ENCODE data around the gene RAD54L2.
A peak's percentile ranks its signal among the peaks of the same experiment; 100 is the strongest.

The RAD54L2 gene, protein sequence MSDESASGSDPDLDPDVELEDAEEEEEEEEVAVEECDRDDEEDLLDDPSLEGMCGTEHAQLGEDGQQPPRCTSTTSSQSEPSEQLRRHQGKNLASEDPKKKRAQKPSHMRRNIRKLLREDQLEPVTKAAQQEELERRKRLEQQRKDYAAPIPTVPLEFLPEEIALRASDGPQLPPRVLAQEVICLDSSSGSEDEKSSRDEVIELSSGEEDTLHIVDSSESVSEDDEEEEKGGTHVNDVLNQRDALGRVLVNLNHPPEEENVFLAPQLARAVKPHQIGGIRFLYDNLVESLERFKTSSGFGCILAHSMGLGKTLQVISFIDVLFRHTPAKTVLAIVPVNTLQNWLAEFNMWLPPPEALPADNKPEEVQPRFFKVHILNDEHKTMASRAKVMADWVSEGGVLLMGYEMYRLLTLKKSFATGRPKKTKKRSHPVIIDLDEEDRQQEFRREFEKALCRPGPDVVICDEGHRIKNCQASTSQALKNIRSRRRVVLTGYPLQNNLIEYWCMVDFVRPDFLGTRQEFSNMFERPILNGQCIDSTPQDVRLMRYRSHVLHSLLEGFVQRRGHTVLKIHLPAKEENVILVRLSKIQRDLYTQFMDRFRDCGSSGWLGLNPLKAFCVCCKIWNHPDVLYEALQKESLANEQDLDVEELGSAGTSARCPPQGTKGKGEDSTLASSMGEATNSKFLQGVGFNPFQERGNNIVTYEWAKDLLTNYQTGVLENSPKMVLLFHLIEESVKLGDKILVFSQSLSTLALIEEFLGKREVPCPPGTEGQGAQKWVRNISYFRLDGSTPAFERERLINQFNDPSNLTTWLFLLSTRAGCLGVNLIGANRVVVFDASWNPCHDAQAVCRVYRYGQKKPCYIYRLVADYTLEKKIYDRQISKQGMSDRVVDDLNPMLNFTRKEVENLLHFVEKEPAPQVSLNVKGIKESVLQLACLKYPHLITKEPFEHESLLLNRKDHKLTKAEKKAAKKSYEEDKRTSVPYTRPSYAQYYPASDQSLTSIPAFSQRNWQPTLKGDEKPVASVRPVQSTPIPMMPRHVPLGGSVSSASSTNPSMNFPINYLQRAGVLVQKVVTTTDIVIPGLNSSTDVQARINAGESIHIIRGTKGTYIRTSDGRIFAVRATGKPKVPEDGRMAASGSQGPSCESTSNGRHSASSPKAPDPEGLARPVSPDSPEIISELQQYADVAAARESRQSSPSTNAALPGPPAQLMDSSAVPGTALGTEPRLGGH (N-terminal part only)

DNA sequence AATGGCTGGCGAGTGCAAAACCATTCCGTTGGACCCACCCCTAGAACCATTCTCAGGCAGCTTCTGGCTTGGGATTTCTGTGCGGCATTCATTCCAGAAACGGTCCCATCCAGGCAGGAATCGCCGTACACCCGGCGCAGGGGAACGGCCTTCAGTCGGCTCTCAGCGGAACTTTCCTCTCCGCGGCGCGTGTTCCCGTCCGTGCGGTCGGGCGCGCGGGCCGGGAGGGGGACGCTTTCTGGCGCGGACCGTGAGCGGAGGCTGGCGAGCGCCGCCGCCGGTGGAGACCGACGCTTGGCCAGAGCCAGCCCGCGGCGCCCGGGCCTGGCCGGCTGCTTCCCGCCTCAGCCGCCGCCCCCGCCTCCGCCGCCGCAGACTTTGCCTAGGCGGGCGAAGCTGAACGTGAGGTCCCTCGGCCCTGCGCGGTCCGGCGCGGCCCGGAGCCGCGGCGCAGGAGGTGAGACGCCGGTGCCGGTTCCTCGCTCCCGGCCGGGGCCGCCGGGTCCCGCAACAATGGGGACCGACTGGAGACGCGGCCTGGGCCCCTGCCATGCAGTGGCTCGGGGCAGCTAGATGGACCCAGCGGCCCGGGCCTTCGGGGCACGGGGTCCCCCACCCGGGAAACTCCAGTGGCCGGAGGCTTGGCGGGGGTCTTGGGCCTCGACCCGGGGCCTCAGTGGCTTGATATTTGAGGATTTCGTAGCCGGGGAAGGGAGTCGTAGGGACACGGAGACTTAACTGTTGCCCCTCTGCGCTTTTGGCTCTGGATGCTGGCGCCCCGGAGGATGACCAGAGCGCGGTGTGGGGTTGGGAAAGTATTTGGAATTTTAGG is at the start of gene RAD54L2:
RAD54L2 (plus strand) TSS at position 261 of the 832 bp plus-strand sequence. CDS start 51,702 bp downstream, outside the sequence.
- TF ChIP-seq, protein P1, sequence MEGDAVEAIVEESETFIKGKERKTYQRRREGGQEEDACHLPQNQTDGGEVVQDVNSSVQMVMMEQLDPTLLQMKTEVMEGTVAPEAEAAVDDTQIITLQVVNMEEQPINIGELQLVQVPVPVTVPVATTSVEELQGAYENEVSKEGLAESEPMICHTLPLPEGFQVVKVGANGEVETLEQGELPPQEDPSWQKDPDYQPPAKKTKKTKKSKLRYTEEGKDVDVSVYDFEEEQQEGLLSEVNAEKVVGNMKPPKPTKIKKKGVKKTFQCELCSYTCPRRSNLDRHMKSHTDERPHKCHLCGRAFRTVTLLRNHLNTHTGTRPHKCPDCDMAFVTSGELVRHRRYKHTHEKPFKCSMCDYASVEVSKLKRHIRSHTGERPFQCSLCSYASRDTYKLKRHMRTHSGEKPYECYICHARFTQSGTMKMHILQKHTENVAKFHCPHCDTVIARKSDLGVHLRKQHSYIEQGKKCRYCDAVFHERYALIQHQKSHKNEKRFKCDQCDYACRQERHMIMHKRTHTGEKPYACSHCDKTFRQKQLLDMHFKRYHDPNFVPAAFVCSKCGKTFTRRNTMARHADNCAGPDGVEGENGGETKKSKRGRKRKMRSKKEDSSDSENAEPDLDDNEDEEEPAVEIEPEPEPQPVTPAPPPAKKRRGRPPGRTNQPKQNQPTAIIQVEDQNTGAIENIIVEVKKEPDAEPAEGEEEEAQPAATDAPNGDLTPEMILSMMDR (conservative IDR thresholded peaks at IDR 0.05; ENCODE audit: low read depth, low read length): no peak
- Histone ChIP-seq H3K27me3 (ENCODE audit: insufficient read depth, low read depth) (no peaks in the 10 kb centered on the region), H3K27ac (peak within 1 kb of the TSS; percentile 38)

DNA sequence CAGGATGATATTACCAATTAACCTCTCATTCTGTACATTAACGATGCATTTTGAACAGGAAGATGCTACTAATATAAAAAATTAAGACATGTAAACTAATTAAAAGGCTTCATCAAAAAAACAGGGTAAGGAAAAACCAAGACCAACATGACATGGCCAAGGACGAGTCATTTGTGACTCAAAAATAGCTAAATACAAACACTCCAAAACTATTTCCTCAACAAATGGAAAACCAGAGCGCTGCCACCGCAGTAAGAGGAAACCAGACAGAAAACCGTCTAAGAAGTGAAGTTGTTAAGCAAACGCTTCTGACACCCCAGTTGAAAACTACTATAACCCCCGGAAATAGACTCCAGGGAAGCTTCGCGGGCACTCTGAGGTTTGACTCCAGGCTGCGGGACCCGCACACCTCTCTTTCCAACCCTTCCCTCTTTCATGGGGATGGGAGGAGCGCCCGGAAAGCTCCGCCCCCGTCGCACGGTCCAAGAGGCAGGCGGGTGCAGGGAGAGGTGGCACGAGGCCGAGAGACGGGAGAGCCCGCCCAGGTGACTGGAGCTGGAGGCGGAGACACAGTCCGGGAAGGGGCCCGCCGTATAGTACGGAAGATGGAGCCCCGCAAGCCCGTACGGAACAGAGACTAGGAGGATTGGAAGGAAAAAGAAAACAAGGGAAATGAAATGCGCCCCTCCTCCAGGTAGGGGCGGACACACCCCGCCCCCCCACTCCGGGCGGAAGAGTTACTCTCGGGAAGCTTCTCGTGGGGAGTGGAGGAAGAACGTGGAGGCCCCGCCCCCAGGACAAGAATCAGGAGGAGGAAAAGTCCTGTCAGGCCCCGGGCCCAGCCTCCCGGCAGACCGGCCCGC is 39.4 kb upstream of the RAD54L2 start:
- Histone ChIP-seq H3K9ac (peak overlapping the region; percentile 65; the same call in 1 of the 2 replicates), H3K27ac (peak overlapping the region; percentile 68), H3K4me3 (IDR thresholded peaks at IDR 0.05; ENCODE audit: insufficient read depth, low read depth, low read length) (peak overlapping the region; percentile 70), H2AFZ (ENCODE audit: low read depth) (peak overlapping the region; percentile 38; the same call in 1 of the 2 replicates), H3K79me2 (ENCODE audit: insufficient read depth, low read depth) (peaks cover 37% of the 10 kb centered on the region), H3K36me3 (ENCODE audit: insufficient read depth) (no peaks in the 10 kb centered on the region), H4K20me1 (ENCODE audit: insufficient read depth) (no peaks in the 10 kb centered on the region), H3K4me1 (ENCODE audit: low read depth, poor library complexity, severe bottlenecking) (peaks cover 19% of the 10 kb centered on the region), H3K4me2 (peak overlapping the region; percentile 88; the same call in 1 of the 2 replicates), H3K27me3 (ENCODE audit: insufficient read depth, low read depth) (no peaks in the 10 kb centered on the region)
- TF ChIP-seq, protein P1 (conservative IDR thresholded peaks at IDR 0.05; ENCODE audit: low read depth, low read length): no peak

More for the DNA sequence above, at the start of gene RAD54L2:
- Histone ChIP-seq H3K36me3 (ENCODE audit: insufficient read depth) (no peaks in the 10 kb centered on the region), H3K4me1 (ENCODE audit: low read depth, poor library complexity, severe bottlenecking) (peaks cover 9% of the 10 kb centered on the region), H3K79me2 (ENCODE audit: insufficient read depth, low read depth) (peaks cover 15% of the 10 kb centered on the region; the same call in 1 of the 2 replicates), H2AFZ (ENCODE audit: low read depth) (peak within 1 kb of the TSS; percentile 72), H3K4me2 (peak within 1 kb of the TSS; percentile 71), H3K9ac (peak within 1 kb of the TSS; percentile 80), H4K20me1 (ENCODE audit: insufficient read depth) (no peaks in the 10 kb centered on the region), H3K4me3 (IDR thresholded peaks at IDR 0.05; ENCODE audit: insufficient read depth, low read depth, low read length) (peak within 1 kb of the TSS; percentile 63)

DNA sequence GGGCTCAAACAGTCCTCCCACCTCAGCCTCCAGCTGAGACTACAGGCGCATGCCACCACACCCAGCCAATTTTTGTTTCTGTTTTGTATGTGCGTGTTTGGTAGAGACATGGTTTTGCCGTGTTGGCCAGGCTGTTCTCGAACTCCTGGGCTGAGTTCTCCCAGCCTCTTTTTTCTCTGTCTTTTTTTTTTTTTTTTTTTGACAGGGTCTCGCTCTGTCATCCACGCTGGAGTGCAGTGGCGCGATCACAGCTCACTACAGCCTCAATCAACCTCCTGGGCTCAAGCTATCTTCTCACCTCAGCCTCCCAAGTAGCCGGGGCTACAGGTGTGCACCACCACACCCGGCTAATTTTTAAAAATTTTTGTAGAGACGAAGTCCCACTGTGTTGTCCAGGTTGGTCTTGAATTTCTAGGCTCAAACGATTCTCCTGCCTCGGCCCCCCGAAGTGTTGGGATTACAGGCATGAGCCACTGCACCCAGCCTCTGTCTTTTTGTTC is 37.8 kb upstream of the RAD54L2 start:
- TF ChIP-seq, protein P1 (conservative IDR thresholded peaks at IDR 0.05; ENCODE audit: low read depth, low read length): no peak
- H3K9ac ChIP-seq: peak overlapping the region; percentile 2; the same call in 1 of the 2 replicates
- H3K4me3 ChIP-seq (IDR thresholded peaks at IDR 0.05; ENCODE audit: insufficient read depth, low read depth, low read length): no peak overlapping the region
- H3K4me1 ChIP-seq (ENCODE audit: low read depth, poor library complexity, severe bottlenecking): peaks cover 19% of the 10 kb centered on the region
- H2AFZ ChIP-seq (ENCODE audit: low read depth): peak overlapping the region; percentile 13; the same call in 1 of the 2 replicates
- H3K36me3 ChIP-seq (ENCODE audit: insufficient read depth): no peaks in the 10 kb centered on the region
- peaks cover 37% of the 10 kb centered on the region for H3K79me2 ChIP-seq (ENCODE audit: insufficient read depth, low read depth)
- H3K27me3 ChIP-seq (ENCODE audit: insufficient read depth, low read depth): no peaks in the 10 kb centered on the region
- H3K4me2 ChIP-seq: peak overlapping the region; percentile 55
- H4K20me1 ChIP-seq (ENCODE audit: insufficient read depth): no peaks in the 10 kb centered on the region
- peak overlapping the region; percentile 68 for H3K27ac ChIP-seq

All from KMS-11 (cell line).